Activated T-cell treated with anti-CD3 and anti-CD28 coated beads, Interleukin-2, amount 50 U/mL, for 4 hours (primary cell): ENCODE measurements around the gene TMEM176B. TPM values are rescaled to one million over a fixed set of nuclear protein-coding genes. Genes with fewer than 3 reads are reported as not detected.

ENCODE experiments used
- ATAC-seq, 2 donors: fragments of 200-7000 bp; cut with Tn5 transposase; one replicate each; pipeline ENCODE4 v1.10.0; 2021
- DNase-seq: peaks from one replicate; pipeline ENCODE4 v3.0.0-alpha.2; 2020
- H3K27me3 Mint-ChIP-seq: one replicate; pipeline ENCODE4 v1.8.0; 2021; ENCODE audit warnings: low read depth, mixed read lengths
- H3K36me3 Mint-ChIP-seq: one replicate; pipeline ENCODE4 v1.8.0; 2022; ENCODE audit warnings: mixed read lengths; ENCODE audit not compliant: insufficient read depth
- H3K4me1 Mint-ChIP-seq: one replicate; pipeline ENCODE4 v1.8.0; 2021; ENCODE audit warnings: low read depth, mixed read lengths
- H3K4me3 Mint-ChIP-seq: one replicate; pipeline ENCODE4 v1.8.0; 2021; ENCODE audit warnings: mild to moderate bottlenecking, moderate library complexity, mixed read lengths
- H3K9me3 Mint-ChIP-seq: one replicate; pipeline ENCODE4 v1.8.0; 2021; ENCODE audit warnings: mixed read lengths
- total RNA-seq, 3 donors: library from RNA; stranded (reverse); gene quantifications; one replicate each; pipeline ENCODE4 v1.2.1, GENCODE V29; 2021

The TMEM176B gene
- under 1 TPM; 0.24 to 0.58 (median 0.33) TPM for total RNA-seq

DNA sequence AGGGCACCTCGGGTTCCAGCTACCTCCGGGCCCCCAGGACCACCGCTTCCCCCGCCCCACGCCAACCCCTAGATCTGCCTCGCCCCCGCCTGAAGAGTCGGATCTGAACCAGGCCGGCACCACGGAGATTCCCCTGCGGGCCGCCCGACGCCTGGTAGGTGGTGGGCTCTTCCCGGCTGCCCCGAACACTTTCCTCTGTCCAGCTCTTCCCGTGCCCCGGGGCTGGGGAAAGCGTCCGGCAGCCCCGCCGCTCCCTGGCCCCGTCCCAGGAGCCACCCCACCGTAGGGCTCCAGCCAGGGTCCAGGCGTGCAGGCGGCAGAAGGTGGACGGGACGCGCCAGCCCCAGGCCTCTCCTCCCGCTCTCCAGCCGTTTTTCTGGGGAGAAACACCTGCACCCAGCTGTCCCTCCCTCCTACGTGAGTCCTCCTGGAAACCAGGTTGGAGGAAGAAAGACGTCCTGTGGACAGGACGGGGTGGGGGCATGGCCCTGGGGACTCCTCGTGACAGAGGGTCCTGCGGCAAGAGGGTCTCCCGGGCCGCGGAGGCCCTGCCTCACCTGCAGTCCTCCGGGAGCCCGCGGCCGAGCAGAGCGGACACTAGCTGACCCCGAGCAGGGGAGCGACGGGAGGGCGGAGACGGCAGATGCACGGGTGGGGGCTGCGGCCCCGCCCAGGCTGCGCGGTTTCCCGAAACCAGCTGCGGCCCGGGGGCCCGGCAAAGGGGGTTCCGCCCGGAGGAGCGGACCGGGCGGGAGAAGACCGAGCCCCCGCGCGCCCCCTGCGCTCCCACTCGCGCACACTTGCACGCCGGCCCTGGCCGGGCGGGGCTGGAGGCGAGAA is at the start of gene TMEM176B:
TSS of gene TMEM176B (minus strand) at position 624 of the 840 bp plus-strand sequence. CDS start 3,795 bp downstream, outside the sequence.
- peak within 1 kb of the TSS; percentile 68 for H3K4me3 Mint-ChIP-seq
- H3K9me3 Mint-ChIP-seq: no peaks in the 10 kb centered on the region
- ATAC-seq (peak in 1 of 2 donors; percentile 29), DNase-seq (no peak)
- no peaks in the 10 kb centered on the region for H3K36me3 Mint-ChIP-seq
- H3K27me3 Mint-ChIP-seq: peaks cover 51% of the 10 kb centered on the region
- peaks cover 6% of the 10 kb centered on the region for H3K4me1 Mint-ChIP-seq

DNA sequence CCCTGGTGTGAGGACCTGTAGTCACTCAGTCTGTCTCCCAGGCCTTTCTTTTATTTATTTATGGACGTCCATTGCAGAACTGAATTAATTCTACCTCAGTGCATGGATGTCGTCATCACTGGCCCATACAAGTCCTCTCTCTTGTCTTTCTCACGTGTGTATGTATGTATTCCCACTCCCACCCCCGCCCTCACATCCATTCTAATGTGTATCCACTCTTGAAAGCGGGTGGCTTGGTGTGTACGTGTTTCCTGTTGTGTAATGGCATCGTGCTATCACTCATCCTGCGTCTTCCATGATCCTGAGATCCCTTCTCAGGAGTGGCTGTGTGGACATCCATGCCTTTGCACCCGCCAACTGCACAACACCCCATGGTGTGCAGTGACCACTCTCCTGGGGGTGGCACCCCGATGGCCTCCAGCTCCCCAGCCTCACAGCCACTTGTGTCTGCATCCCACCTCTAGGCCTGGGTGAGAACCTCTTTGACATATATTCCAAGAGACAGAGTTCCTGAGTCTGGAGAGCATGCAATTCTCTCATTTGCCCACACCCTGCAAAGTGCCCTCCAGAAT is 49.1 kb upstream of the TMEM176B start:
- no peaks in the 10 kb centered on the region for H3K36me3 Mint-ChIP-seq
- DNase-seq: no peak
- no peaks in the 10 kb centered on the region for H3K9me3 Mint-ChIP-seq
- peaks cover 2% of the 10 kb centered on the region for H3K4me1 Mint-ChIP-seq
- H3K4me3 Mint-ChIP-seq: no peak overlapping the region
- peaks cover 29% of the 10 kb centered on the region for H3K27me3 Mint-ChIP-seq
- ATAC-seq: no peak

DNA sequence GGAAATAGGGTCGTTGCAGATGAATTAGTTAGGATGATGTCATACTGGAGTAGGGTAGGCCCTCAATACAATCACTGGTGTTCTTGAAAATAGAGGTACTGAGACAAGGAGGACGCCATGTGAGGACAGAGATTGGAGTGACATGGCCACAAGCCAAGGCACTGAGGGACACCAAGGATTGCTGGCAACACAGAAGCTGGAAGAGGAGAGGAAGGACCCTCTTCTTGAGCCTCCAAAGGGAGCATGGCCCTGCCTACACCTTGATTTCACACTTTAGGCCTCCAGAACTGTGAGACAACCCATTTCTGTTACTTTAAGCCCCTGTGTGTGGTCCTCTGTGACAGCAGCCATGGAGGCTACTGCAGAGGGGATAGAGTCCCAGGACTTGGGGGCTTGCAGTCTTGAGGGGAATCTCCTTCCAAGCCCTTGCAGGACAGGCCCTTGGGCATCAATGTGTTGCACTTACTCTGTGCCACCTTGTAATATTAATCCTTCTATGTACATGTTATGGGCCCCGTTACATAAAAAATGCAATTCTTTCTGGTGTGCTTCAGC is 48.5 kb upstream of the TMEM176B start:
- Mint-ChIP-seq H3K4me1 (peaks cover 2% of the 10 kb centered on the region), H3K27me3 (peaks cover 28% of the 10 kb centered on the region), H3K9me3 (no peaks in the 10 kb centered on the region), H3K4me3 (no peak overlapping the region), H3K36me3 (no peaks in the 10 kb centered on the region)
- DNase-seq: no peak
- ATAC-seq: no peak

DNA sequence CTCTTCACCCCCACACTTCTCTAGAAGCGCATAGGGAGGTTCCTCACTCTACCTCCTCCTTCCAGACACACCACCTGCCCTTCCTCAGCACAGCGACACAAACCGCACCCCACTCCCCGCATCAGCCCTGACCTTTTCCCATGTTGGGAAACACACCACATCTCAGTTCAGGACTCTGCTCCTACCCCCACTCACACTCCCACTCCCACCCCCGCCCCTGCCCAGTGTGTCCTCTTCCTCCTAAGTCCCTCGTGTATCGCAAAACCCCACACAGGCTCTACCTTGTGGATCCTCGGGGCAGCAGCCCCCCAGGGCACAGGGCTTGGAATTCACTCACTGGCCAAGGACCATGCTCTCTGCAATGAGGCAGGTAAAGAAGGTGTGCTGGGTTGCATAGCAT is 47.9 kb upstream of the TMEM176B start:
- Mint-ChIP-seq H3K9me3 (no peaks in the 10 kb centered on the region), H3K27me3 (peaks cover 28% of the 10 kb centered on the region), H3K4me1 (peaks cover 2% of the 10 kb centered on the region), H3K36me3 (no peaks in the 10 kb centered on the region), H3K4me3 (no peak overlapping the region)
- DNase-seq (no peak), ATAC-seq (no peak)

DNA sequence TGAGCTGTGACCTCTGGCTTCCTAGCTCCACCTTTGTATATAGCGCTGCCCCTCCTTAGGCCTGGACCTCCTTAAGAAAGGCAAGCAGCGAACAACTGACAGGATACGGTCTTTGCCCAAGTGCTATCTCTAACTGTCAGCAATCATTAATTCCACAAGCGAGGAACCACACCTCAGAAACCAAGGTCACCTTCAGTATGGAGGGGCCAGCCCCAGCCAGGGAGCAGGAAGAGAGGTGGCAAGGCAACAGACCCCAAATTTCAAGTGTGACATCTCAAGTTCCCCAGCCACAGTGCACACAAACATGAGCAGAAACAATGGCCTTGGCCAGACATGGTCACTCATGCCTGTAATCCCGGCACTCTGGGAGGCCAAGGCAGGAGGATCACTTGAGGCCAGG is 47.4 kb upstream of the TMEM176B start:
- ATAC-seq (no peak), DNase-seq (no peak)
- H3K36me3 Mint-ChIP-seq: no peaks in the 10 kb centered on the region
- peaks cover 2% of the 10 kb centered on the region for H3K4me1 Mint-ChIP-seq
- peaks cover 28% of the 10 kb centered on the region for H3K27me3 Mint-ChIP-seq
- no peak overlapping the region for H3K4me3 Mint-ChIP-seq
- H3K9me3 Mint-ChIP-seq: no peaks in the 10 kb centered on the region

DNA sequence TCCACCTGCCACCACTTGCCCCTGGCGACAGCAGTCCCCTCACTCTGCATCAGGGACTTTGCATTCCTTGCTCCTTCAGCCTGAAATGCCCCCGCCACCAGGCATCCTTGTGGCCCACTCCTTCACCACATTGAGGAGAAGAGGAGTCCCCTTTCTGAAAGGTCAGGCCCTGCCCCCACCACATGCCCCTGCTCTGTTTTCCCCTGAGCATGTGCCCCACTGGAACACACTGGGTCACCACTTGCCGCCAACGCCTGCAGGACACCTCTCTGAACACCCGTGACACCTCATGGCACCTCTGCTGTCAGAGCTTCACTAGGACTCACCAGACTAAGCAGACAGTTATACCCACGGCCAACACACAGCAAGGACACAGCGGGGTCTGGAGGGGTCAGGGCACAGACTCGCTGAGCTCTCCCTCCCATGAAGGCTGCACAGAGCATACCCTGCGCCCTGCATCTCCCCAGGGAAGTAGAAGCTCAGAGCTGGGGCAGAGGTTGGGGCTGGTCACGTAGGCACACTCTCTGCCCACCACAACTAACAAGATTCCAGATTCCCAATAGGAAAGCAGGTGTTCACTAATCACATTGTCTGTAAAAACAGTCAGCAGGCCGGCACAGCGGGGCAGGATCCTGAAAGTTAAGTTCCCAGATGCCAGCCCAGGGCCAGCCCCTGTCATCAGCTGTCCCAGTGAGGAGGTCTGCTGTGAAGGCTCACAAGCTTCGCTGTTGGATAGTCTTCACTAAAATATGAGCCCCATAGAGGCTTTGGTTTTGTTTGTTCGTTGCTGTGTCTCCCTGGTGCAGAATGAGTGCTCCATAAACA is 46.3 kb upstream of the TMEM176B start:
- Mint-ChIP-seq H3K4me1 (no peaks in the 10 kb centered on the region), H3K36me3 (no peaks in the 10 kb centered on the region), H3K27me3 (peaks cover 20% of the 10 kb centered on the region), H3K4me3 (no peak overlapping the region), H3K9me3 (no peaks in the 10 kb centered on the region)
- DNase-seq (no peak), ATAC-seq (no peak)

DNA sequence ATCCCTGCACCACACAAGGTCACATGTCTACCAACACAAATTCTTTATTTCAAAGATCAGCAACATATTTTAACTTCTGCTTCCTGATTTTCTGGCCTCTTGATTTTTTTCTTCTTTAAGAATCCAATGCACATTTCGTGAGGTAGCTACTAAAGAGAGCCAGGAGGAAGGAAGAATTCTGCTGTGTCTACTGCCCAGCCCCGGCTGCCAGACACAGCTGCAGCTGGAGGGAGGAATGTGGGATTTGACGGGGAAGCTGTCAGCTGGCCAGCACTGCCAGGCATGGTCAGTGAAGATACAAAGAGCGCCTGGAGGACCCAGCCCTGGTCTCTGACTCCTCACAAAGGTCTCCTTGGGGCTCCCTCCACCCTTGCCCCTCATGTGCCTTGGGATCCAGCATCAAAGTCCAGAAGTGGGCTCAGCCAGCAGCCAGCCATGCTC is 45.3 kb upstream of the TMEM176B start:
- Mint-ChIP-seq H3K9me3 (no peaks in the 10 kb centered on the region), H3K36me3 (no peaks in the 10 kb centered on the region), H3K27me3 (peaks cover 10% of the 10 kb centered on the region), H3K4me1 (no peaks in the 10 kb centered on the region), H3K4me3 (no peak overlapping the region)
- no peak for DNase-seq
- ATAC-seq: no peak

DNA sequence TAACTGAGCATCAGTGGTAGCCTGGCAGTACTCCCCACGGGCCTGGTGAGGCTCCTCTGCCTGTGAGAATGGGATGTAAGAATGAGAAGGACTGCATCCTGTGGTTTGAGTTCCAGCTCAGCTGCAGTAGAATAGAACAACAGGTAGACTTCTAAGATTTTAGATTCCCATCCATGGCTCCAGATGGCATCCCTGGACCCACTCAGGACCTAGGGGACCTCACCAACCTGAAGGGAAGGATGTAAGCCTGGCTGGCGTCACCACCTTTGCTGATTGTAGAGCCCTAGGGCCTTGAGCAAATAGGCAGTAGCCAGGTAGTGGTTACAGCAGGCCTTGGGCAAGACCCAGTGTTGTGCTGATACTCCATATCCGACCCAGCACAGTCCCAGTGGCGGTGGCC is 42.6 kb upstream of the TMEM176B start:
- no peaks in the 10 kb centered on the region for H3K4me1 Mint-ChIP-seq
- no peaks in the 10 kb centered on the region for H3K36me3 Mint-ChIP-seq
- ATAC-seq (no peak), DNase-seq (no peak)
- no peak overlapping the region for H3K4me3 Mint-ChIP-seq
- no peaks in the 10 kb centered on the region for H3K9me3 Mint-ChIP-seq
- H3K27me3 Mint-ChIP-seq: peaks cover 4% of the 10 kb centered on the region

DNA sequence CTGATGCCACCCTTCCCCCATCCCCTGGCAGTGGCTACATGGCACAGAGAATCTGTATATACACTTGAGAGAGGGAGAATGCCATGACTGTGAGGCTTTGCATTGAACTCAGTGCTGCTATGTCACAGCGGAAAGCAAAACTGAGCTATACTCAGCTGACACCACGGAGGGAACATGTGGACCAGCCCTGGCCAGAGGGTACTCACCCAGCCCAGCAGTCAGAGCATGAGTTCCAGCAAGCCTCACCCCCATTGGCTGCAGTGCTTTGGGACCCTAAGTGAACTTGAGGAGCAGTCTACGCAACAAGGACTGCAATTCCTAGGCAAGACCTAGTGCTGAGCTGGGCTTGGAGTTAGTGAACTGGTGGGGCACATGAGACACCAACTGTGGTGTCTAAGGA is 41.9 kb upstream of the TMEM176B start:
- Mint-ChIP-seq H3K36me3 (no peaks in the 10 kb centered on the region), H3K27me3 (peaks cover 4% of the 10 kb centered on the region), H3K9me3 (no peaks in the 10 kb centered on the region), H3K4me3 (no peak overlapping the region), H3K4me1 (no peaks in the 10 kb centered on the region)
- ATAC-seq (no peak), DNase-seq (no peak)

DNA sequence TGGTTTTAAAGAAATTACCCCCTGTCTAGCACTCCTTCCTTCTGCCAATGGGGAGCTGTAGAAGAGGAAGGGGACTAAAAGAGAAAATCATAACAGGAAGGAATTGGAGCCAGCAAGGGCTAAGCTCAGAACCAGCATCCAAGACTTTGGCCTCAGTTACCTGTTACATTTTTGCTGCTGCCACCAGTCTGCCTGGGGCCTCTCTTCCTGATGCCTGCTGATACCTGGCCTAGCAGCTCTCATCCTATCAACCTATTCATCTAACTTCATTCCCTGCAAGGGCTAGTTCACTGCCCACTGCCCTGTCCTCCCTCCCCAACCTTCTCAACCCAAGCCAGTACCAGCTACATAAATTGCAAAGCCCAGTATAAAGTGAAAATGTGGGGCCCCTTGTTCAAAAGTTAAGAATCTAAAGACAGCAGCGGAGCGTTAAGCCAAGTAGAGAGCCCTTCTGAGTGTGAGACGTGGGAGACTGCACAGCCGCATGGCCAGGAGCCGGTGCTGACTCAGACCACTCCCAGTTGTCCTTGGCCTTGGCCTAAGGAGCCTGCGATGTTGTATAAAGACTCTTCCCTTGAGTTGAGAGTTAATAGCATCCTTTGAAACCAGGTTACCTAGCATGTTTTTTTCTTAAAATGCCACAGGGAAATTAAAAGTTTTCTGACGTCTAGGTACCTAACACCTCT is 38.9 kb upstream of the TMEM176B start:
- Mint-ChIP-seq H3K4me3 (no peak overlapping the region), H3K27me3 (peaks cover 9% of the 10 kb centered on the region), H3K4me1 (no peaks in the 10 kb centered on the region), H3K36me3 (no peaks in the 10 kb centered on the region), H3K9me3 (no peaks in the 10 kb centered on the region)
- DNase-seq: no peak
- ATAC-seq: no peak

DNA sequence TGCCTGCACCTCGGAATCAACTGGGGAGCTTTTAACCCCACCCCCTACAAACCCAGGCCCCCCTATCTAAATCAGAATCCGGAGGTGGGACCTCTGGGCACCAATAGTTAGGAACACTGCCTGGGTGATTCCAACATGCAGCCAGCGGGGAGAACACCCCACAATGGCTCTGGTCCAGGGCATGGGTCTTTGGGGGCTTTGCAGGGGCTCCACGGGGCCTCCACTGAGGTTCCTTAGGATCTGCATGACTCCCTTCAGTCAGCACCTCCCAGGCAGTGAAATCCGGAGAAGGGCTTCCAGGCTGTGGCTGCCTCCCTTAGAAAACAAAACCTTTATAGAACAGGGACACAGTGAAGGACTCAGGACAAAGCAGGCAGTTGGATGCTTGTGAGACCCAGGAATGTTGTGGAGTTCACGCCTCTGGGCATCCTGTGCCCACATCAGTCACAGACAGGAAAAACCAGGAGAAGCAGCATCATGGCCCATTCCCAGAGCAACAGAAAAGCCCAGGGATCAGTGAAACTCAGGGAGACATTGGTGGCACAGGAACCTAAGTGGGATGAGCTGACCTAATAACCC is 35.6 kb upstream of the TMEM176B start:
- Mint-ChIP-seq H3K4me3 (no peak overlapping the region), H3K9me3 (no peaks in the 10 kb centered on the region), H3K27me3 (peaks cover 33% of the 10 kb centered on the region), H3K36me3 (no peaks in the 10 kb centered on the region), H3K4me1 (no peaks in the 10 kb centered on the region)
- DNase-seq: no peak
- ATAC-seq: no peak

DNA sequence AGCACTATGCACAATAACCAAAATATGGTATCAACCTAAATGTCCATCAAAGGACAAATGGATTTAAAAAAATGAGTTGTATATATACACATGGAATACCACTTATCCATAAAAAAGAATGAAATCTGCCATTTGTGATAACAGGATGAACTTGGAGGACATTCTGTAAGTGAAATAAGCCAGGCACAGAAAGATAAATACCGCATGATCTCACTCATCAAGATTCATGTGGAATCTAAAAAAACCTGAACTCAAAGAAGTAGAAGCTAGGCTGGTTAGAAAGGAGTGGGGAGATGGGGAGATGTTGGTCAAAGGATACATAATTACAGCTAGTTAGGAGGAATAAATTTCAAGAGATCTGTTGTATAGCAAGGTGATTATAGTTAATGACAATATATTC is 34.9 kb upstream of the TMEM176B start:
- H3K4me3 Mint-ChIP-seq: no peak overlapping the region
- no peaks in the 10 kb centered on the region for H3K4me1 Mint-ChIP-seq
- H3K27me3 Mint-ChIP-seq: peaks cover 36% of the 10 kb centered on the region
- ATAC-seq (no peak), DNase-seq (no peak)
- no peaks in the 10 kb centered on the region for H3K36me3 Mint-ChIP-seq
- H3K9me3 Mint-ChIP-seq: no peaks in the 10 kb centered on the region

DNA sequence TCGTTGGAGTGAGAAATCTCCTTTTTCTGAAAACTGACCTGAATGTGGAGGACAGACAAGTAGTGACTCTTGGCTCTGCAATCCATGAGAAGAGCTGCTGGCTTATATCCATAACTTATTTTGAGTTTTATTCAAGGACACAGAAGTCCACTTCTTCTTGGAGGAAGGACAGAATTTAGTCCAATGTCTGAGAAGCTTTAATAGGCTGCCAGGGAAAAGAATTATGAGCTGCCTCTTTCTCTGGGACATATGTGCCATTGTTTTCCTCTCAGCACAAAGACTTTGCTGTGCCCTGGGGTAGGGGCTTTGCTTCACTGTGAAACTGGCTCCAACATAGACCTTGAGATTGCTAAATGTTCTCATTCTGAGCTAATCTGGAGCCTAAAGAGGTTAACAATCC is 31.7 kb upstream of the TMEM176B start:
- DNase-seq: no peak
- Mint-ChIP-seq H3K27me3 (peaks cover 36% of the 10 kb centered on the region), H3K4me3 (no peak overlapping the region), H3K4me1 (no peaks in the 10 kb centered on the region), H3K9me3 (no peaks in the 10 kb centered on the region), H3K36me3 (no peaks in the 10 kb centered on the region)
- ATAC-seq: no peak
